Gastrocnemius medialis (tissue), 4 donors: ENCODE results near the gene SPOCK1.

Source experiments
- CTCF ChIP-seq, 5 experiments: fragments of 450-650 bp in 3 of 5; fragments of 200-600 bp in 2 of 5; sonication (generic) in 2 of 5; IDR thresholded peaks in 4 of 5; conservative IDR thresholded peaks in 1 of 5; 1 replicate in 4 of 5; 2 replicates in 1 of 5; pipeline ENCODE4 v1.5.1; 2016 to 2019; ENCODE audit warnings: antibody characterized with exemption in 5 of 5, mild to moderate bottlenecking in 3 of 5, moderate library complexity in 3 of 5
- POLR2A ChIP-seq, 2 donors: fragments of 450-650 bp; IDR thresholded peaks; one replicate each; pipeline ENCODE4 v1.6.1; 2017; ENCODE audit warnings: antibody characterized with exemption in 2 of 2, mild to moderate bottlenecking in 2 of 2, moderate library complexity in 2 of 2

GRCh38 chr5:137142764-137143605 lies 356.1 kb downstream of the SPOCK1 start:
- TF ChIP-seq CTCF (IDR thresholded peaks at IDR 0.05 in 4 of 5, conservative IDR thresholded peaks at IDR 0.05 in 1 of 5) = no peak
- TF ChIP-seq POLR2A (IDR thresholded peaks at IDR 0.05) = no peak
